HG02798 (cell line): Measurements from ENCODE around the gene GSTM1.

Experiments used
- ATAC-seq: cut with Tn5 transposase; IDR thresholded peaks from one replicate; pipeline ENCODE4 v1.9.1; 2021; ENCODE audit warnings: mild to moderate bottlenecking; ENCODE audit not compliant: unreplicated experiment, poor library complexity

Gene GSTM1

DNA sequence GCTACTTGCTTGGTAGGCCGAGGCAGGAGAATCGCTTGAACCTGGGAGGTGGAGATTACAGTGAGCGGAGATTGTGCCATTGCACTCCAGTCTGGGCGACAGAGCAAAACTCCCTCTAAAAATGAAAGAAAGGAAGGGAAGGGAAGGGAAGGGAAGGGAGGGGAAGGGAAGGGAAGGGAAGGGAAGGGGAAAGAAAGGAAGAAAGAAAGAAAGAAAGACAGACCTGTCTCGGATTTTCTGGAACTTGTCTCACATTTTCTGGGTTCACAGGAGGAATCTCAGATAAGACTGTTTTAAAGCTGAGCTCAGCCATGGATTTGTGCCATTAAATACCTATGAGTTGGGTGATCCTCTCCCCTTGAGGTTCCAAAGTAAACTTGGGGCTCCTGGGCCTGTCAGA lies 37.3 kb downstream of the GSTM1 start:
- no peak for ATAC-seq

DNA sequence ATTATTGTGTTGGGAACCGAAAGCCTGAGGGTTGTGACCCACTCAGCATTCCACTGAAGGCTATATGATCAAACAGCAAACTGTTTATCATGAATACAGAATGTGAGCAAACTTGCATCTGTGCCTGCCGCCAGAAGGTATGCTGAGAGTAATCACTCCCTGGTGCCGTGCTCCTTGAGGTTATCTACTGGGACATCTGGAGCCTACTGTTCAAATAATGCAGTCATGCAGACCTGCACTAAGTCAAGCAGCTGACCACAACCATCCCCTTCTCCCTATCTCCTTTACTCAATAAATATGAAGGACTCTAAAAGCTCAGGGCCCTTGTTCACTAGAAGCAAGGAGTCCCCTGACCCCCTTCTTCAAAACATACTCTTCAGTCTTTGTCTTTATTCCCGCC lies 37.9 kb downstream of the GSTM1 start:
- ATAC-seq = no peak

DNA sequence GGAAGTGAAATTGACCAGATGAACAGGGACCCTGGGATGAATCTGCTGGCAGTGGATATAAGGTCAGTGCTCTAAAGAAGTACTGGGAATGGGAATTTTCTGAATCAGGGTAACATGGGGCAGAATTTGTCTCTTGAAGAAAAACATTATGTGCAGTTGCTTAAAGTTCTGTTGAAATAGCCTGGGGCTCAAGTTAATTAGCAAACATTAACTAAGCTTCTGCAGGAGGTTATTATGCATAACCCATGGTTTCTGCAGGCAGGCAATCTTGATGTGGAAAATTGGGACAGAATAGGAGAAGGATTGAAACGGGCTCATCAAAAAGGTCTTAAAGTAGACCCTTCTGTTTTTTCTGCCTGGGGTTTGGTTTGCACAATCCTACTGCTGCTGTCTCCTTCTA lies 38.4 kb downstream of the GSTM1 start:
- no peak for ATAC-seq

DNA sequence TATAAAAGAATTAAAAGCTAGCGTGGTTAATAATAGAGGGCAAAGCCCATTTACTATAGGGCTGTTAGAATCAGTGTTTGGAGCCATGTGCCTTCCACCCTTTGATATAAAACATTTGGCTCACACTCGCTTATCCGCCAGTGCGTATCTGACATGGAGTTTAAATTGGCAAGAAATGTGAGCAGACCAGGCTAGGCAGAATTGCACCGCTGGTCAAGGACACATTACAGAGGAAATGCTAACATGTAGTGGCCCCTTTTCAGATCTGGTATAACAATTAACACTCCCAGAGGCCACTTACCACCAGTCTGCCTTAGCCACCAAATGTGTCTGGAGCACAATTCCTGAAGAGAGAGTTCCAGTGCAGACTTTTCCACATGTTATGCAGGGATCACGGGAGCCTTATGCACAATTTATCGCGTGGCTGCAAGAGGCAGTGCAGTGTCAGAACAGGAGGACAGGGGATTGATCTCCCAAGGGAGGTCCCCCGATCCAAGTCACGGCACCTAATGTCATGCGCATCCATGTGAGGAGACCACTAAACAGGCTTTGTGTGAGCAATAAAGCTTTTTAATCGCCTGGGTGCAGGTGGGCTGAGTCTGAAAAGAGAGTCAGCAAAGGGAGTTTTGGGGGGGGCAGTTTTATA lies 39.2 kb downstream of the GSTM1 start:
- no peak for ATAC-seq

DNA sequence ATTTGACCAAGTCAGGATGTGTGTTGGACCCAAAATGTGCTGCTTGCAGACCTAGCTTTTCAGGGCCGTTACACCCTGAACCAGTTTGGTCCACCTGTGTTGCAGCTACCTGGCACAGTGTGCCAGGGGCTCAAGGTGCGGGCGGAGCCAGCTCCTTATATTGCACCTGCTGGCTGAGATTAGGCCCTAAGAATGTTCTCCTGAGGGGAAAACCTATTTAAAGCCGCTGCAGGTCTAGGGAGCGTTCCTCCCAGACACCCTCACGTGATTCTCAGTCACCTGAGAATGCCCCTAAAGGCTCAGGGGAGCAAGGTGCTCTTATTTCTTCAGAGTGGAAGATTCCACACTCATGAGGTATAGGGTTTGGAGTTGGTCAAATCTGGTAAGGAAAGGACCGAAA lies 41.3 kb downstream of the GSTM1 start:
- ATAC-seq = no peak

DNA sequence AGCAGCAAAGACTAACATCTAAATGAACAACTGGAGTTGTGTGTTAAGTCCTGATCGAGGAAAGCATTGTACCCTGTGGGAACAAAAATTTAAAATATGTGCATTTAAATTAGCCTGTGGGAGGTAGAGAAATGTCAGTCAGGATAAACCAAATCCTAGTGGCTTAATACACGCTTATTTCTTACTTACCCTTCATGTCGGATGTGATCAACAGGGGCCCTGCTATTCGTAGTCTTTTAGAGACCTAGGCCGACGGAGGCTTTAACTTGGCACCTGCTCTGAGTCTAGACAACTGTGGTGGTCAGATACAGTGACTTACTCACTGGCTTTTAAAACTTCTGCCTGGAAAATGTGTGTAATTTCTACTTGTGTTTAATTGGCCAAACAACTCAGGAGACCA lies 43.0 kb downstream of the GSTM1 start:
- ATAC-seq = no peak

DNA sequence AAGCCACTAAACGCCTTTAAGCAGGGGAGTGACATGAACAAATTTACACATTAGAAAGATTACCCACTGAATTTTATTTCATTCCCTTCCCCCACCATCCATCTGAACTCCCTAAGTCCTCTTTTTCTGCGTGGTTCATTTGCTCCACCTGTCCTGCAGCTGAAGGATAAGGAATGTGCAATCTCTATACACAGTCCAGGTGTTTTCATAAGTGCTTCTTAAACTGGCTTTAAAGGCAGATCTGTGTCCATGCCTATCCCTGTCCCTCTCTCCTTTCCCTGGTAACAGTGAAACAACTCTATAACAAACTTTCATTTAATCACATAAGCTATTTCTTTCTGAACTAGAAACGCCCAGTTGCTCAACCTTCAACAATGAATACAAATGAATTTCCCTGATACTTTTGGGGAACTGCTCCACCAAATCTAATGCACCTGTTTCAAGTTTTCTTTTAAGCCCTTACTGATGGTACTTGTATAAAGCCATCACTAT lies 44.8 kb downstream of the GSTM1 start:
- no peak for ATAC-seq

DNA sequence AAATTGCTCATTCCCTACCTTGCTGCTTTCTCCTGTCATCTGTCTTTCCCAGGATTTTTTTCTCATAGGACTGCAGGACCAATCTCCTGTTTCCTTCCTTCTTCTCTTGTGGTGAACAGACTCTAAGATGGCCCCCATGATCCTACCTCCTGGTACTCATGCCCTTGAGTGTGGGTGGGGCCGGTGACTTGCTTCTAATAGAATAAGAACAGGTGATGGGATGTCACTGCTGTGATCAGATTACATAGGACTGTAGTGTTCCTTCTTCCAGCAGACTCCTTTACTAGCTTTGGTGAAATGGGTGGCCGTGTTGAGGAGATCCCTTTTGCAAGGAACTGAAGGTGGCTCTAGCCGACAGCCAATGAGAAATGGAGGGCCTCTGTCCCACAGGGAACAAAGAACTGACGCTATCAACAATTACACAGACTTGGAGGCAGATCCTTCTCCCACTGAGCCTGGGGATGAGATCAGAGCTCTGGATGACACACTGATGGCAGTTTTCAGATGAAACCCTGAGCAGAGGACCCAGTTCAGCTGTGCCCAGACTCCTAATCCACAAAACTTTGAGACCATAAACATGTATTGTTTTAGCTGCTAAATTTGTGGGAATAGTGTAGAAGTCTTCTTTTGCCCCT lies 45.7 kb downstream of the GSTM1 start:
- ATAC-seq = no peak

DNA sequence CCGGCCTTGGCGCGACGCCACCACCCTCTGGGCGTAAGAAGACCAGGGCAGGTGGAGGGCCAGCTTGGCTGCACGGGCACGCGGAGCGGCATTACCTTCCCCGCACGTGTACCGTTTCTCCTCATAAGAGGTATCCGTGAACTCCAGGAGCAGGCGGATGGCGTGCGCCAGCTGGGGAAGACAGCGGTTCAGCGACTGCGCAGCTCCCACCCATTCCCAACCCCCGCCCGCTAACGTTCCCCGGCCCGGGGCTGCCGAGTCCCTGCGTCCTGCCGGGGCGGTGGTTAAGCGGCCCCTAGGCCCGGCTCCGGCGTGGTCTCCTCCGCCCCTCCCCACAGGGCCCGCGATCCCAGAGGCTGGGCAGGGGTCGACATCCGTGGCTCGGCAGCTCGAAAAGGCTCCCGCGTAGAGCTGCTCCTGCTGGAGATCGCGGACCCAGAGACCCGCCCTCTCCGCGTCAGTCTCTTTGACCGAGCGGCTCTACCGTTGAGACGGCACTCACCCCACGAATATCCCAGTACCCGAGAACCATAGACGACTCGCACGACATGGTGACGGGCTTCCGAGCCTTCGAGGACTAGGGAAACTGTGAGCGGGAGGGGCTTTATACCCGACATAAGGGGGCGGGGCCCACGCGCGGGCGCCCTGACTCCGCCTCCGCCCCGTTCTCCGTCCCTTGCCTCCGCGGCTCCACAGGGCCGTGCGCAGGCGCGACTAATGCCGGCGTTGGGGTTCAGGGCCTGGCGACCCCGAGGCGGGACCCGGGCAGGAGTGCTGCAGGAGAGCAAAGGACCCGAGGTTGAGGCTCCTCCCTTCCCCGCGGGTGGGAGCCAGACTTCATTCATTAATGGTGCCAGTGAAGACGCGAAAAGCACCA lies 52.4 kb downstream of the GSTM1 start:
- peak; percentile 95 for ATAC-seq

DNA sequence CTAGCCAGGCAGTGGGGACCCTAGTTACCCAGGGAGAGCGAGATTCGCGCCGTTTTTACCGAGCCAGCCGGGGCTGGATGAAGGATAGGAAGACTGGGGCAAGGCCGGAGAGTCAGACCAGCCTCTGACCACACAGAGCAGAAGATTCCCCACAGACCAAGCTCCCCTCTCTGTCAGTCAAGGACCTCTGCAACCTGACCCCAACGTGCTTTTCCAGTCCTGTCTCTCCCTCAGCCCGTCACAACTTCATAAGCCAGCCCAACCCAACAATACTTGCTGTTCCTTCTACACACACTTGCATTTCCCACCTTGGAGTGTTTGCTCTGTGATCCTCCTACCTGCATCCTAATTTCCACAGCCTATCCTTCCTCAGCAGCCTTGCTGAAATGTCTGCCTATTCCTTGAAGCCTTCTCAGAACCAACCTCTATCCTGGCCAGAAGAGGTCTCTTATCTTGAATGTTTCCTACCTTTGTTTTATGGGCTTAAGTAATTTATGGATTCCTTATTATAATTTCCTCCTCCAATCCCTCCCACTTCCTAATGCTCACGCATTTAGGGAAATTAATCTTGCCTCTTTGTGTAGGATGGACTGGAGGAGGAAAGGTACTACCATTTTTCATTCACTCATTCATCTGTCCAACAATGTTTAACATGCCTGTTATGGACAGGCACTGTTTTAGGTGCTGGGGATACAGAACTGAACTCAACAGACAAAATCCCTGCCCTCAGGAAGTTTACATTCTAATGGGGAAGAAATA lies 53.2 kb downstream of the GSTM1 start, which contains the start of gene GSTM3:
Gene GSTM3, minus strand, starts transcription at position 424 of the 759 bp plus-strand sequence. CDS start 751 bp downstream, outside the sequence.
- ATAC-seq = no peak
